Activated CD4-positive, alpha-beta T cell treated with anti-CD3 and anti-CD28 coated beads for 4 hours (primary cell): ENCODE data around the gene HOXC9.

Source experiments
- DNase-seq, 2 donors: peaks; one replicate each; pipeline ENCODE4 v3.0.0-alpha.2; 2020

HOXC9 gene

GRCh38 chr12:54016478-54016964 lies 16.6 kb downstream of the HOXC9 start:
- no peak for DNase-seq

- no peak for DNase-seq
Observed at GRCh38 chr12:54017027-54017788, 17.2 kb downstream of the HOXC9 start.

- peak; percentile 58 to 66 for DNase-seq
Observed at GRCh38 chr12:54017878-54018467, 18.0 kb downstream of the HOXC9 start.

- no peak for DNase-seq
Observed at GRCh38 chr12:54018468-54018984, 18.6 kb downstream of the HOXC9 start.

GRCh38 chr12:54019091-54019811 lies 19.3 kb downstream of the HOXC9 start:
- DNase-seq, result no peak

- no peak for DNase-seq
Observed at GRCh38 chr12:54019924-54020590, 20.1 kb downstream of the HOXC9 start.

GRCh38 chr12:54020591-54021405 lies 20.8 kb downstream of the HOXC9 start:
- DNase-seq, result no peak

GRCh38 chr12:54021432-54022013 lies 21.6 kb downstream of the HOXC9 start:
- no peak for DNase-seq

- DNase-seq, result no peak
Observed at GRCh38 chr12:54022960-54023884, 23.3 kb downstream of the HOXC9 start.

GRCh38 chr12:54024127-54024526 lies 24.2 kb downstream of the HOXC9 start:
- DNase-seq, result no peak

- DNase-seq, result no peak
Observed at GRCh38 chr12:54024581-54025305, 24.8 kb downstream of the HOXC9 start.

GRCh38 chr12:54025499-54026405 lies 25.8 kb downstream of the HOXC9 start:
- no peak for DNase-seq

- no peak for DNase-seq
Observed at GRCh38 chr12:54026640-54027441, 26.9 kb downstream of the HOXC9 start.

GRCh38 chr12:54027442-54027786 lies 27.5 kb downstream of the HOXC9 start:
- no peak for DNase-seq

- no peak for DNase-seq
Observed at GRCh38 chr12:54028314-54029201, 28.6 kb downstream of the HOXC9 start, which contains the start of gene HOXC6. Gene HOXC6, plus strand, starts transcription at chr12:54028440. Its CDS starts 82 bp downstream, at chr12:54028522.

GRCh38 chr12:54029529-54030441 lies 29.8 kb downstream of the HOXC9 start:
- DNase-seq, result no peak
